Upper lobe of right lung (tissue), 1 donor: ENCODE data around the gene TOR2A. TPM values are rescaled to one million over a fixed set of nuclear protein-coding genes. Genes with fewer than 3 reads are reported as not detected.

Experiments used
- ATAC-seq: fragments of 200-7000 bp; cut with Tn5 transposase; one replicate; pipeline ENCODE4 v1.9.1; 2020; ENCODE audit warnings: mild to moderate bottlenecking, moderate library complexity
- DNase-seq: peaks from one replicate; pipeline ENCODE4 v3.0.0-alpha.2; 2020
- H3K27ac ChIP-seq: fragments of 200-600 bp; one replicate; pipeline ENCODE4 v1.8.0; 2022
- H3K27me3 ChIP-seq: fragments of 200-600 bp; one replicate; pipeline ENCODE4 v1.8.0; 2022; ENCODE audit warnings: mild to moderate bottlenecking
- H3K36me3 ChIP-seq: fragments of 200-600 bp; one replicate; pipeline ENCODE4 v1.8.0; 2022
- H3K4me1 ChIP-seq: fragments of 200-600 bp; one replicate; pipeline ENCODE4 v1.8.0; 2022
- H3K4me3 ChIP-seq: fragments of 200-600 bp; one replicate; pipeline ENCODE4 v1.8.0; 2022; ENCODE audit warnings: mild to moderate bottlenecking
- H3K9me3 ChIP-seq: fragments of 200-600 bp; one replicate; pipeline ENCODE4 v1.8.0; 2022
- CTCF ChIP-seq: fragments of 200-600 bp; IDR thresholded peaks from one replicate; pipeline ENCODE4 v1.8.0; 2022; ENCODE audit warnings: antibody characterized with exemption
- intact Hi-C: fragments of 100-400 bp; cut with DNase I; formaldehyde crosslinking; loops from one replicate; pipeline ENCODE4 v1.11.0; 2022
- total RNA-seq: library from RNA; stranded (reverse); fragmentation: NEBNext Ultra II Directional; extraction: Animal tissue kit (Norgen Biotek cat#: 25700); gene quantifications from one replicate; pipeline ENCODE4 v1.2.1, GENCODE V29; 2021
- donor health status: DM: no; HTN: yes; CAD: no; lungs with severe emphysema.

TOR2A gene
- total RNA-seq, 1 donor from 2014 or later, result 17.3 TPM

DNA sequence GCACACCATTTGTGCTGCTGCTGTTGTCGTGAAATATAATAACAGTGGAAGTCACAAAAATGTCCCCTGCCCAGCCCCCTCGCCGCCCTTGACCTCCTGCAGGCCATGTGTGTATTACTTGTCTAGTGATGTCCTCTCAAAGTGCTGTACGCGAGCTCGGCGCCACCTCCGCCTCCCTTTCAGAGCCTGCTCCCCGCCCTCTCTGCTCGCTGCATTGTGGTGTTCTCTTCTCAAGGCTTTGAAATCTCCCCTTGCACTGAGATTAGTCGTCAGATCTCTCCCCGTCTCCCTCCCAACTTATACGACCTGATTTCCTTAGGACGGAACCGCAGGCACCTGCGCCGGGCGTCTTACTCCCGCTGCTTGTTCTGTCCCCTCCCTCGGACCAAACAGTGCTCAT is 43.0 kb downstream of the TOR2A start:
- TF ChIP-seq CTCF, result no peak
- Histone ChIP-seq H3K4me3 (no peak overlapping the region), H3K36me3 (peaks cover 58% of the 10 kb centered on the region), H3K4me1 (no peaks in the 10 kb centered on the region), H3K27me3 (no peaks in the 10 kb centered on the region), H3K27ac (no peak overlapping the region), H3K9me3 (no peaks in the 10 kb centered on the region)
- no peak for DNase-seq
- no peak for ATAC-seq
- intact Hi-C loops, result no loop called here

DNA sequence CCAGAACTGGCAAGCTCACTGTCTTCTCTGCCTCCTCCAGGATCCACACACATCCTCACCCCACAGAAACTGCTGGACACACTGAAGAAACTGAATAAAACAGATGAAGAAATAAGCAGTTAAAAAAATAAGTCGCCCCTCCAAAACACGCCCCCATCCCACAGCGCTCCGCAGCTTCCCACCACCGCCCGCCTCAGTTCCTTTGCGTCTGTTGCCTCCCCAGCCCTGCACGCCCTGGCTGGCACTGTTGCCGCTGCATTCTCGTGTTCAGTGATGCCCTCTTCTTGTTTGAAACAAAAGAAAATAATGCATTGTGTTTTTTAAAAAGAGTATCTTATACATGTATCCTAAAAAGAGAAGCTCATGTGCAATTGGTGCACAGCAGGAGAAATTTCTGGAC is 44.4 kb downstream of the TOR2A start:
- DNase-seq (no peak), ATAC-seq (no peak)
- no peak overlapping the region for H3K27ac ChIP-seq
- TF ChIP-seq CTCF, result no peak
- no peaks in the 10 kb centered on the region for H3K27me3 ChIP-seq
- H3K36me3 ChIP-seq, result peaks cover 70% of the 10 kb centered on the region
- H3K4me1 ChIP-seq, result no peaks in the 10 kb centered on the region
- intact Hi-C loops, result no loop called here
- no peak overlapping the region for H3K4me3 ChIP-seq
- no peaks in the 10 kb centered on the region for H3K9me3 ChIP-seq

GRCh38 chr9:127689329-127690000 is 45.6 kb downstream of the TOR2A start:
- TF ChIP-seq CTCF, result no peak
- H3K36me3 ChIP-seq, result peaks cover 78% of the 10 kb centered on the region

GRCh38 chr9:127686461-127687393 is 48.4 kb downstream of the TOR2A start:
- peaks cover 93% of the 10 kb centered on the region for H3K36me3 ChIP-seq

More at GRCh38 chr9:127689329-127690000, 45.6 kb downstream of the TOR2A start:
- H3K4me1 ChIP-seq, result no peaks in the 10 kb centered on the region
- ATAC-seq (no peak), DNase-seq (no peak)
- no peak overlapping the region for H3K27ac ChIP-seq
- H3K4me3 ChIP-seq, result no peak overlapping the region
- intact Hi-C loops, result no loop called here
- no peaks in the 10 kb centered on the region for H3K27me3 ChIP-seq
- no peaks in the 10 kb centered on the region for H3K9me3 ChIP-seq

DNA sequence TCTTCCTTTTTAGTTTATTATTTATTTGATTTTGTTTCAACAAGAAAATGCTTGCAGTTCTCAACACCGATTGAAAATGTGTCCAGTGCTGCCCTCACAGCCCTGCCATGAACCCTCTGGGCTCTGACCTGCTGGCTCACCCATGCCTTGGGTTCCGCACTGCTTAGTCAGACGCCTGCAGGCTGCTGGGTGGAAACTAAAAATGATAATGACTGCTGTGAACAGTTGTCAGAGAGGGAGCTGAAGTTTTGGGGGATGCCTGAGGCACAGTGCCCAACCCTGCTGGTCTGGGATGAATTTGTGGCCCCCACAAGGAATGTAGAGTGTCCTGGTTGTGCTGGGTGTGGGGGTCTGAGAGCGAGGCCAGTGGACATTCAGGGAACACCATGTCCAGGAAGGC is 50.5 kb downstream of the TOR2A start:
- no peak for TF ChIP-seq CTCF
- peaks cover 92% of the 10 kb centered on the region for H3K36me3 ChIP-seq
- no peak overlapping the region for H3K27ac ChIP-seq
- intact Hi-C loops, result no loop called here
- ATAC-seq (no peak), DNase-seq (no peak)
- H3K4me3 ChIP-seq, result no peak overlapping the region
- H3K27me3 ChIP-seq, result no peaks in the 10 kb centered on the region
- no peaks in the 10 kb centered on the region for H3K4me1 ChIP-seq
- H3K9me3 ChIP-seq, result no peaks in the 10 kb centered on the region

More at GRCh38 chr9:127686461-127687393, 48.4 kb downstream of the TOR2A start:
- DNase-seq, result no peak
- ATAC-seq, result no peak
- TF ChIP-seq CTCF, result no peak
- no peaks in the 10 kb centered on the region for H3K9me3 ChIP-seq
- H3K4me3 ChIP-seq, result no peak overlapping the region
- H3K4me1 ChIP-seq, result no peaks in the 10 kb centered on the region
- intact Hi-C loops, result no loop called here
- H3K27ac ChIP-seq, result no peak overlapping the region
- no peaks in the 10 kb centered on the region for H3K27me3 ChIP-seq
